HepG2 (cell line): ENCODE results near the gene POC1B. TPM values are rescaled to one million over a fixed set of nuclear protein-coding genes. Genes with fewer than 3 reads are reported as not detected.

Experiments
- BCLAF1 ChIP-seq: fragments of 450-650 bp; IDR thresholded peaks from 2 replicates; pipeline ENCODE4 v1.6.1; 2017; ENCODE audit warnings: mild to moderate bottlenecking
- E2F1 ChIP-seq: sonication (generic); formaldehyde crosslinking; IDR thresholded peaks from 2 replicates; pipeline ENCODE4 v1.5.0; 2020; ENCODE audit warnings: missing genetic modification reagents
- GABPA ChIP-seq, 2 experiments: IDR thresholded peaks; 2 replicates each; pipeline ENCODE4 v1.6.1; 2011 to 2016; ENCODE audit warnings: low read depth in 2 of 2, low read length in 1 of 2, missing biosample characterization in 1 of 2, missing genetic modification characterization in 1 of 2
- HMGXB4 ChIP-seq, 2 experiments: sonication (generic) in 1 of 2; formaldehyde crosslinking in 1 of 2; IDR thresholded peaks; 2 replicates each; pipeline versions ENCODE4 v1.4.0 to v1.6.1; 2018 to 2020; ENCODE audit warnings: missing genetic modification reagents in 2 of 2, borderline replicate concordance in 1 of 2, low read depth in 1 of 2, mild to moderate bottlenecking in 1 of 2, missing biosample characterization in 1 of 2
- IRF2 ChIP-seq: IDR thresholded peaks from 2 replicates; pipeline ENCODE4 v1.6.1; 2018; ENCODE audit warnings: missing genetic modification reagents, missing compliant biosample characterization
- PAF1 ChIP-seq: IDR thresholded peaks from 2 replicates; pipeline ENCODE4 v1.6.1; 2016; ENCODE audit warnings: missing genetic modification reagents, missing compliant biosample characterization
- PCBP2 ChIP-seq: fragments of 200-400 bp; formaldehyde crosslinking; optimal IDR thresholded peaks from 2 replicates; pipeline ENCODE3; 2018; ENCODE audit warnings: low read length, low read depth; ENCODE audit not compliant: poor library complexity, severe bottlenecking
- RNF219 ChIP-seq: sonication (generic); formaldehyde crosslinking; IDR thresholded peaks from 2 replicates; pipeline ENCODE4 v1.5.0; 2020; ENCODE audit warnings: mild to moderate bottlenecking, missing genetic modification reagents
- SMARCE1 ChIP-seq: fragments of 450-650 bp; IDR thresholded peaks from 2 replicates; pipeline ENCODE4 v1.6.1; 2017; ENCODE audit warnings: borderline replicate concordance
- SRSF9 ChIP-seq: fragments of 200-400 bp; formaldehyde crosslinking; IDR thresholded peaks from 2 replicates; pipeline ENCODE4 v1.6.1; 2018; ENCODE audit warnings: borderline replicate concordance, mild to moderate bottlenecking, low read depth, low read length; ENCODE audit not compliant: insufficient read depth, poor library complexity, severe bottlenecking
- SUZ12 ChIP-seq: fragments of 150-350 bp; IDR thresholded peaks from 2 replicates; pipeline ENCODE4 v1.6.1; 2014; ENCODE audit warnings: low read depth, low read length
- TCF12 ChIP-seq, 2 experiments: fragments of 450-650 bp in 1 of 2; sonication (generic) in 1 of 2; formaldehyde crosslinking in 1 of 2; IDR thresholded peaks; 2 replicates each; pipeline versions ENCODE4 v1.6.1 to v1.8.0; 2017 to 2022; ENCODE audit warnings: antibody characterized with exemption in 1 of 2, mild to moderate bottlenecking in 1 of 2, missing genetic modification reagents in 1 of 2, moderate library complexity in 1 of 2
- U2AF1 ChIP-seq: fragments of 200-400 bp; formaldehyde crosslinking; optimal IDR thresholded peaks from 2 replicates; pipeline ENCODE3; 2017; ENCODE audit warnings: mild to moderate bottlenecking, low read depth, low read length
- ZC3H4 ChIP-seq: sonication (generic); formaldehyde crosslinking; IDR thresholded peaks from 2 replicates; pipeline ENCODE4 v1.4.0; 2020; ENCODE audit warnings: missing genetic modification reagents, borderline replicate concordance
- ZNF225 ChIP-seq: sonication (generic); formaldehyde crosslinking; IDR thresholded peaks from 2 replicates; pipeline ENCODE4 v1.4.0; 2020; ENCODE audit warnings: mild to moderate bottlenecking, missing genetic modification reagents
- ZNF232 ChIP-seq: sonication (generic); formaldehyde crosslinking; IDR thresholded peaks from 2 replicates; pipeline ENCODE4 v1.4.0; 2020; ENCODE audit warnings: missing genetic modification reagents, borderline replicate concordance
- ZNF30 ChIP-seq: sonication (generic); formaldehyde crosslinking; IDR thresholded peaks from 2 replicates; pipeline ENCODE4 v1.5.0; 2020; ENCODE audit warnings: mild to moderate bottlenecking, missing genetic modification reagents
- ZNF34 ChIP-seq: sonication (generic); formaldehyde crosslinking; IDR thresholded peaks from 2 replicates; pipeline ENCODE4 v1.4.0; 2020; ENCODE audit warnings: mild to moderate bottlenecking, missing genetic modification reagents, borderline replicate concordance
- ZNF616 ChIP-seq: sonication (generic); formaldehyde crosslinking; IDR thresholded peaks from 2 replicates; pipeline ENCODE4 v1.5.0; 2020; ENCODE audit warnings: low read depth, mild to moderate bottlenecking, missing genetic modification reagents
- ZNF652 ChIP-seq: IDR thresholded peaks from 2 replicates; pipeline ENCODE4 v1.6.1; 2016; ENCODE audit warnings: low read depth, borderline replicate concordance
- polyA plus RNA-seq, 8 experiments: library from polyadenylated mRNA; depleted of rRNA in 3 of 8; stranded (reverse) in 7 of 8; unstranded in 1 of 8; fragments of >200 nt; fragmentation: Illumina TruSeq in 4 of 8; extraction: Trizol in 4 of 8; gene quantifications; 2 replicates each; pipeline versions ENCODE4 v1.2.1 to v1.2.3, GENCODE V29; 2011 to 2016; ENCODE audit warnings: low read depth in 4 of 8, missing spikeins in 1 of 8, mixed read lengths in 1 of 8; ENCODE audit not compliant: insufficient read depth in 1 of 8
- total RNA-seq, 5 experiments: library from RNA; depleted of rRNA; stranded (reverse); fragments of >200 nt; fragmentation: Illumina TruSeq; extraction: Trizol; gene quantifications; 2 replicates each; pipeline ENCODE4 v1.2.3, GENCODE V29; 2016; ENCODE audit warnings: low read depth in 1 of 5

The POC1B gene
- total and polyA plus RNA-seq, 2 of the 13 experiments (the other 11 are each of a cell fraction or from before 2014, with no cell fraction given): 9.3 to 11.0 TPM

- no peak for TF ChIP-seq GABPA (IDR thresholded peaks at IDR 0.05; ENCODE audit: low read depth, low read length)
- peak; percentile 49; the same call in 1 of the 2 replicates for TF ChIP-seq GABPA (CRISPR knock-in tag; IDR thresholded peaks at IDR 0.05; ENCODE audit: low read depth)
- no peak for TF ChIP-seq SMARCE1
- TF ChIP-seq ZNF232 (CRISPR knock-in tag): no peak
- TF ChIP-seq IRF2 (CRISPR knock-in tag): 0 out of 2 replicates have a peak, but pooled peaks have one; percentile 12
- TF ChIP-seq TCF12 (IDR thresholded peaks at IDR 0.05): no peak
- TF ChIP-seq TCF12 (CRISPR knock-in tag; IDR thresholded peaks at IDR 0.05): peak; percentile 96
- TF ChIP-seq RNF219: no peak
- TF ChIP-seq U2AF1: no peak
- TF ChIP-seq PCBP2: no peak
- no peak for TF ChIP-seq ZC3H4 (CRISPR knock-in tag)
- no peak for TF ChIP-seq ZNF34 (CRISPR knock-in tag)
- no peak for TF ChIP-seq E2F1 (CRISPR knock-in tag)
- TF ChIP-seq ZNF652 (CRISPR knock-in tag): peak; percentile 13; the same call in 1 of the 2 replicates
- TF ChIP-seq SUZ12: no peak
- no peak for TF ChIP-seq ZNF30 (CRISPR knock-in tag)
- no peak for TF ChIP-seq ZNF616 (CRISPR knock-in tag)
- no peak for TF ChIP-seq BCLAF1
- no peak for TF ChIP-seq PAF1 (CRISPR knock-in tag)
- no peak for TF ChIP-seq ZNF225 (CRISPR knock-in tag)
- no peak for TF ChIP-seq SRSF9
- TF ChIP-seq HMGXB4 (CRISPR knock-in tag; IDR thresholded peaks at IDR 0.05; ENCODE audit: borderline replicate concordance in 1 of 2, low read depth in 1 of 2): no peak
These were observed 142.4 kb downstream of the POC1B start (continued) for GRCh38 chr12:89383235-89384049.
